MV-4-11 (cell line): ENCODE results near the gene DNAJB6.
A peak's percentile ranks its signal among the peaks of the same experiment; 100 is the strongest.

Experiments used
- DNase-seq: peaks from one replicate; lab custom pipeline; 2025; lab: John Stamatoyannopoulos, UW

Gene DNAJB6

GRCh38 chr7:157409753-157410727 is 73.2 kb downstream of the DNAJB6 start:
- DNase-seq, result no peak

DNA sequence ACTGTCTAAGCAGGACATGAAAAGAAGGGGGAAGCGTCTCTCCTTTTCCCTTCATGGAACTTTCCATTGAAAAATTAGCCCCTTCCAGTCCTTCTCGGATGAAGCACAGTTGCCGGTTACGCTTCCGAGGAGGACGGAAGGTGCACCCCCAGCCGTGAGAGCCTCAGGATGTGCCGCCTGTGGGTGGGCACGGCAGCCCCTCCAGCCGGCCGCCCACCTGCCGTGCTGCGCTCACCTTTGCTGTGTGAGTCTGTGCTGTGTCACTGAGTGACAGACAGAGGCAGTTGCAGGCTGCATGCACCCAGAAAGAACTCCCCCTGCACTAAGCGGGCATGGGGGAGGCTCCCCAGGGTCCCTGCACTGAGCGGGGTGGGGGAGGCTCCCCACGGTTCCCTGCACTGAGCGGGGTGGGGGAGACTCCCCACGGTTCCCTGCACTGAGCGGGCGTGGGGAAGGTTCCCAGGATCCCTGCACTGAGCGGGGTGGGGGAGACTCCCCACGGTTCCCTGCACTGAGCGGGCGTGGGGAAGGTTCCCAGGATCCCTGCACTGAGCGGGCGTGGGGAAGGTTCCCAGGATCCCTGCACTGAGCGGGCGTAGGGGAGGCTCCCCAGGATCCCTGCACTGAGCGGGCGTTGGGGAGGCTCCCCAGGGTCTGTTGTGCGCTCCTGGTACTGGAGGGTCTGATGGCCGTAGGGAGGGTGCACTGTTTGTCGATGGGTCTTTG is 74.2 kb downstream of the DNAJB6 start:
- DNase-seq, result no peak

DNA sequence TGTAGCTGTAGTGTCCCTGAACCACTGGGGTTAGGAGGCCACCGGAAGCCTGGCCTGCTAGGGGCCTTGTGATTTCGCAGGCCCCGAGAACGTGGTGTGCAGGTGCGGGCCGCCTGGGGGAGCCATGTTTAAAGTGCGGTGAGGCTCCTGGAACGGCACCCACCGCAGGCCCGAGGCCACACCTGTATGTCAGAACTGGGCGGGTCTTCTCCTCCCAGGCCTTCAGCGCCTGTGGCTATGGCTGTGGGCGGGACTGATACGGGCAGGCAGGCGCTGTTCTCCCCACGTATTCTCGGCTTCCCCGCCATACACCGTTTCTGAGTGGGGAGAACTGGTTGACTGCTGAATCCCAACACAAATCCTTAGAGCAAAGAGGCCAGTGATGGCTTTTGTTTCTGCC is 74.8 kb downstream of the DNAJB6 start:
- no peak for DNase-seq

DNA sequence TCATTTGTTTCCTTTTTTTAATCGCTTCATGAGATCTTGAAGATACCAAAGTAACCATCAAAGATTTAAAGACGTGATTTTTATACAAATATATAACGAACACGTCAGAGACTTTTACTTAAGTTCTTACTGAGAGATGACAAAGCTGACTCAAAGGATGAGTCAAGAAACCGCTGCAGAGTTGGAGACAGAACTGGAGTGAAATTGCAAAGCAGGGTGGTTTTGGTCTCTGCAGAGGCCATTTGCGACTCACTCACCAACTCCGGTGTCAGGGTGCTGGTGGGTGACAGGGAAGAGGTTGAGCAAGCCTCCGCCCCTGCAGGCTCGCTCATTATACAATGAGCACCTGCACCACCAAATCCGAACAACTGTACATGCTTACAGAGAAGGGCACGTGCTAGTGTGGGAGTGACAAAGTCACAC is 75.2 kb downstream of the DNAJB6 start:
- DNase-seq, result peak; percentile 65

DNA sequence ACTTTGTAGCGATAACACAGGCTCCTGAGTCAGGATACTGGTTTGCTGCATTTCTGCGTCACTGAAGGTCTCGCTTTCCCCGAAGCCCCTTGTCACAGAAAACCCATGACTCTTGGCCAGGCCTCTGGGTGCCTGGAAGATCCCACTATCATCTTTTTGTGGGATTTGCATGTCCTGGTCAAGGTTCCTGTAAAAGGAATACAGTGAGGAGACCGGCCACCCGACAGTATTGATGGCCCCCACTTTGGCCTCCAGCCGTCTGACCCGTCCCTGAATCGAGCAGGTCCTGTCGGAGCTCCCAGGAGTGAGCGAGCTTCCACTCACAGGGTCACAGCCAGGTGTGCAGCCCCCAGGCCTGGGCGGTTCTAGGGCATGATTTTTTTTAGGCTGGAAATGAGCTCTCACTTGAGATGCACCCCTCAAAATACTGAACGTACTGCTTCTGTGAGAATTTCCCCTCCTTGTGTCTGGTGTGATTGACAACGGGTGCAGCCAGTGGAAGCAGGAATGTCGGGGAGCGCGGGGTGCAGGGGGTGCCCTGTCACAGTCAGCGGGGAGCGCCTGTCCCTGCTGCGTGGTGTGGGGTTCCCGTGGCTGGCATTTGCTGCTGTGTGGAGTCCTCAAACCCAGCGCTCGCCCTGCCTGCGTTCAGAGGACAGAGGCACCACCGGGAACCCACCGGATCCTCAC is 75.8 kb downstream of the DNAJB6 start:
- no peak for DNase-seq

DNA sequence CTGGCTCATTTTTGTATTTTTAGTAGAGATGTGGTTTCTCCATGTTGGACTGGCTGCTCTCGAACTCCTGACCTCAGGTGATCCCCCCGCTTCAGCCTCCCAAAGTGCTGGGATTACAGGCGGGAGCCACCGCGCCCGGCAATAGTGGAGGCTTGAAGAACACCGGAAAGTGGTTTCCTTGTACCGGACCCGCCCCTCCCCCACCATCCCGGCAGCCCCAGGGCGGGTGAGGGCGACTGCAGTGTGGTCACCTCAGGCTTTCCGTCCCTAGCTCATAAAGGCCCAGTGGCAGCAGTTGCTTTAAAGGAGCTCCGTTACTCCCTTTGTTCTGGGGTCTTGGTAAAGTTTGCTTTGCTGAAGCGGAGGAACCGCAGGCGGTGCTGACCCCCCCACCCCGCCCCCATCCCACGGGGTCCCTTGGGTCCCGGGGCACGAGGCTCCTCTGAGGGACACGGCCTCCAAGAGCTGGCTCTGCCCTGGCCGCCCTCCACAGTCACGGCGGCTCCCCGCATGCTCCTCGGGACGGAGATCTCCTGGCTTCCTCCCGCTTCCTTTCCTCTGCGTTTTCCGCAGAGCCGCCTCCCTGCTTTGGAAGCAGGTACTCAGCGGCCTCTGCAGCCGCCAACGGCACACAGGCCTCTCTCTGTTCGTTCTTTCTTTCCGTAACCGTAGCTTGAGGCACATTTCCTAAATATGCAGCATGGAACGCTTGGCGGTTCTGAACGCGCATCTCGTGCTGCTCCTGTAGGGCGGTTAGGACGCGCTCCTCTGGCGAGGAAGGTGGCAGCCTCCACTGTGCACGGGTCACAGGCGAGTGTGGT is 77.3 kb downstream of the DNAJB6 start:
- DNase-seq, result no peak

DNA sequence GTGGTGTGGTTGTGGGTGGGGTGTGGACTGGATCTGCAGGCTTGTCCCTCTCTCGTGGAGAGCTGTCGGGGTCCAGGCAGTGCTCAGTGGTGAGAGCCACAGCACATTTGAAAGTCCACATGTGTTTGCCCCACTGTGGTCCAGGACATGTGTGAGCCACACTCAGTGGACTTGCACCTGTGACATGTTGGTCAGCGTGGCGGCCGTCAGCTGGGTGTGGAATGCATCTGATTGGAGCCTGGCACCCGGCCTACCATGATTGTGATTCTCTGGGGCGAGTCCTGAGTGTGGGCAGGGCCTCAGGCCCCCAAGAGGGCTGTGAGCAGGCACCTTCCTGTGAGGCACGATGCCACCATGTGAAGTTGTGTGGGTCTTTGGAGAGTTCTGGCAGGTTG is 77.9 kb downstream of the DNAJB6 start:
- no peak for DNase-seq

DNA sequence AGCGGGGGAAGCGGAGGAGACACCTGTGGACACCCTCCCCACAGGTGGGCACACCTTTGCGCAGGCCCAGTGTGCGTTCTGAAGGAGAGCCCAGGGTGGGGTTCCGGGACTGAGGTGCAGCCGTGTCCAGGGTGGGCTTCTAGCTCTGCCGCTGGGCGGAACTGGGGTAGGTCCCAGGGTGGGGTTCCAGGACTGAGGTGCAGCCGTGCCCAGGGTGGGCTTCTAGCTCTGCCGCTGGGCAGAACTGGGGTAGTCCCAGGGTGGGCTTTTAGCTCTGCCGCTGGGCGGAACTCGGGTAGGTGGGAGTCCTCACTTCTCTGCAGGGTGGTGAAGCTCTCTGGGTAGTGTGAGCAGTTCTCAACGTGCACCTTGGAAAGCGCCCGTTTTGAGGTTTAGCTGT is 78.7 kb downstream of the DNAJB6 start:
- no peak for DNase-seq

DNA sequence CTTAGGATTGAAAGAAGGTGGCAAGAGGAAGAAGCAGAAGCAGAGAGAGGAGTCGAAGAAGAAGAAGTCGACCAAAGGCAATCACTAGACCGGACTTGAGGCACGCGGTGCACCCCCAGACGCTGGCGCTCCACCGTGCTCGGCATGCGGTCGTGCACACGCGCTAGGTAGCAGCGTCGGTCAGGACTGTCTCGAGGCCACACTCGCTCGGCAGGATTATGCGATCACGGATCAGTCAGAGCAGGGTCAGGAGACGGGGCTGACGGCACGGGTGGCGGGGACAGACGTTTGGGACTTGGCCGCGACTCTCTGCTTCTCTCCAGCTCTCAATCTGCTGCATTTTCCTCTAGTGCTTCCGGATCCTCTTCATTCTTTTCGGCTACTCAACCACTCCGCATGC is 79.2 kb downstream of the DNAJB6 start:
- DNase-seq, result no peak

GRCh38 chr7:157418204-157419034 is 81.6 kb downstream of the DNAJB6 start:
- no peak for DNase-seq

GRCh38 chr7:157419035-157419293 is 82.2 kb downstream of the DNAJB6 start:
- no peak for DNase-seq

GRCh38 chr7:157422279-157422678 is 85.5 kb downstream of the DNAJB6 start:
- DNase-seq, result no peak

DNA sequence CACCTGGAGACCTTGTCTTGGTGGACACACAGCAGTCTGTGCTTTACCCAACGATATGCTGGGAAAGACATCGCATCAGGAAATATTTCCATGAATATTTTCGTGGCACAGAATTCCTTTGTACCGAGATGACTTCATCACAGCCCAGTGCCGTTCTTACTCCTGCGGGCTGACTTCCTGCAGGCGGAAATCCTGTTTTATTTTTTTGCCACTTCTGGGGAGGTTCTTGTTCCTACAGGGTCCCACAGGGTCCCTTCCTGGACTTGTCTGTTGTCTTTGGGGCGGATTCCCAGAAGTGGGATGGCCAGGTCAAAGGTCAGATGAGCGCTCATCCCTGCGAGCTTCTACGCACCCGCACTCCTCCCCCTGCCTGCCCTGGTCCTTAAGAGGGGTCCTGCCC is 86.5 kb downstream of the DNAJB6 start:
- no peak for DNase-seq

DNA sequence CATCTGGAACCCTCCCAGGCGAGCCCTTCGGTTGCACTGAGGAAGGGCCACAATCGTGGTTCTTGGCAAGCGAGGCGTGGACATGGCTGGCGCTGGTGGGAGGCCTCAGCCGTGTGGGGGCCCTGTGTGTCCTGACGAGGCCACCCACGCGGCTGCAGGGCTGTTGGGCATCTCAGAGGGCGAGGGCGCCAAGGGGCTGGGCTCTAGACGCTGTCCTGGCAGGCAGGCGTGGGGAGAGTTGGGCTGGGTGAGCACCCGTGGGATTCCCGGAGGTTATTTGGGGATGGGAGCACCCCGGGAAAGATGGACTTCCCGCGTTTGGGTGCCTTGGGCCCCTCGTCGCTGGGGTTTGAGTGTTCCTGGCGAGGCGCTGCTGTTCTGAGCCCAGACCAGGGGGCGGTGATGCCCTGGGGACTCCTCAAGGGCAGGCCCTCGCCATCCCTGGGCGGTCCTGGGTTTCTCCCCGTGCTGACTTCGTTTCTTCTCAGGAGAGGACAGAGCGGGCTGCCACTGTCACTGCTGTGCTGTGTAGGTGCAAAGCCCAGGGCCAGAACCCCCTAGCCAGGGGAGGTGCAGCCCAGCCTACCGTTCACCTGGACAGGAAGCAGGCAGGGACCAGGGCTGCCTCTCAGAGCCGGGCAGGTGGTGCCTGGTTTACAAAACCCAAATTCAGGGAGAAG is 87.2 kb downstream of the DNAJB6 start:
- no peak for DNase-seq

DNA sequence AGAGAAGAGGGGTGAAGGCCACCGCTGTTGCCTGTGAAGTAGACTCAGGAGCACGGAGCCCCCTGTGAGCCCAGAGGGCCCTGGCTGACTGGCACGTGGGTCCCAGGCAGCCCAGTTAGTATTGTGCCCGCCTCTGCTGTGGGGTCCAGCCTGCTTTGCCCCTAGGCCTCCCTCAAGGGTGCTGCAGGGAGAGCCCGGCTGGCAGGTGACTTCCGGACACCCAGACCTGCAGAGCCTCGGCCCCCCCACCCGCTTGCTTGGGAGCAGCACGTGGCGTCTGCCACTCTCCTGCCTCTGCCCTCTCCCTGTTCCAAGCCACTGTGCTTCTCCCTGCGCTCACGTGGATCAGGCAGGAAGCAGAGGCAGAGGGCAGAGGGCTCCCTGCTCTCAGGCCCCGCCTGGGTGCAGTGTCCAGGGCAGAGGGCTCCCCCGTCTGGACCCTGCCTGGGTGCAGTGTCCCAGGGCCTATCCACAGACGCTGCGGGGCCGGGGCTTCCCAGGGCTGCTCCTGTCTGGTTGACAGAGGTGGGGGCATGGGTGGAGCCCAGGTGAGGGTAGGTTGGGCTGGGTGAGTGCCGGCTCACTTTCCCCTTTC is 88.4 kb downstream of the DNAJB6 start:
- no peak for DNase-seq

GRCh38 chr7:157425761-157426160 is 89.0 kb downstream of the DNAJB6 start:
- no peak for DNase-seq

GRCh38 chr7:157426463-157427301 is 89.9 kb downstream of the DNAJB6 start:
- DNase-seq, result no peak

GRCh38 chr7:157427811-157428553 is 91.2 kb downstream of the DNAJB6 start:
- DNase-seq, result no peak
